SH-SY5Y (cell line): ENCODE measurements around the gene GPX1.

ENCODE experiments used
- GATA2 ChIP-seq: IDR thresholded peaks from 2 replicates; pipeline ENCODE4 v1.6.1; 2011; ENCODE audit warnings: mild to moderate bottlenecking, low read depth, low read length
- GATA3 ChIP-seq: IDR thresholded peaks from 2 replicates; pipeline ENCODE4 v1.6.1; 2011; ENCODE audit warnings: low read depth, mild to moderate bottlenecking, low read length, moderate library complexity

GPX1 gene

DNA sequence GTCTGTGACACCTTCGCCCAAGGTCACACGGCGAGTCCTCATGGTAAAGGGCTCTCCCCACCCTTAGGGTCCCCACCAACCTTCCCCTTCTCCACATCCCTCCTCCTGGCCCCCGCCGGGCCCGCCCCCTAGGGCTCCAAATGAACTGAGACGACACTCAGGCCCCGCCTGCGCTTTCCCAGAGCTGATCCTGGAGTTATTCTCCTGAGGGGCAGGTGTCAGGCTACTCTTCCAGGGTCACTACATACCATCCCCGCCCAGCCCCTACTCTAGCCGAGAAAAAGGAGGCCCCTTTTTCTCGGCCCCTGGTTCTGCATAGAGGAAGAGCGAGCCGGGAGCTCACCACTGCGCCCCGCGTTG lies 18.6 kb downstream of the GPX1 start:
- TF ChIP-seq GATA2 (no peak), GATA3 (no peak)

GRCh38 chr3:49333916-49334633 lies 24.1 kb downstream of the GPX1 start:
- TF ChIP-seq GATA2 (no peak), GATA3 (no peak)

DNA sequence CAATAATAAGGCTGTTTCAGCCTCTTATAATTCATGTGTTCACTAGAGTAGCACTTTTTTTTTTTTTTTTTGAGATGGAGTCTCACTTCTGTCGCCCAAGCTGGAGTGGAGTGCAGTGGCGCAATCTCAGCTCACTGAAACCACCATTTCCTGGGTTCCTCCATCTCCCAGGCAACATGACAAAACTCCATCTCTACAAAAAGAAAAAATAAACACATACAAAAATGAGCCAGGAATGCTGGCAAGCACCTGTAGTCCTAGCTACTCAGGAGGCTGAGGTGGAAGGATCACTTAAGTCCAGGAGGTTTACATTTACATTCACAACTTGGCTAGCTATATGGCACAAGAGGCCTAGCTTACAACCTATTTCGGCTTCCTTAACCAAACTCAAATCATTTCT lies 25.1 kb downstream of the GPX1 start:
- TF ChIP-seq GATA2 (no peak), GATA3 (no peak)

- TF ChIP-seq GATA2 = no peak
- no peak for TF ChIP-seq GATA3
Observed at GRCh38 chr3:49329186-49329585, 29.0 kb downstream of the GPX1 start.

- no peak for TF ChIP-seq GATA3
- TF ChIP-seq GATA2 = no peak
Observed at GRCh38 chr3:49327485-49327884, 30.7 kb downstream of the GPX1 start.

DNA sequence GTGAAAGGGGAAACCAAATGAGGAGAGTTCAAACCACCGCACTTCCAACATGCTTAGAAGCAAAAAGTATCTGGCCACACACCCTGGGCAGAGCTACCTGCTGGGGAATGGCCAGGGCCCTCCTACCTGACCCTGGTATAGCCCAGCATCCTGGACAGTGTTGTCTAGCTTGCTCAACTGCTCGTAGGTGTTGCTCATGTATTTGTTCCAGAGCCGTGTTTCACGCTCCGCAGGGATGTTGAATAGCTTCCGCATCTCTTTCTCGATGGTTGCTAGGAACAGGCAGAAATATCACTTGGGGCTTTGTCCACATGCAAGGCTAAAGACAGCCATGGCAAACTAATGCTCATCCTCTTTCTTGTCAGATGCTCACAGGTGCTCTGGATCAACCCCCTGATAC lies 33.4 kb downstream of the GPX1 start:
- TF ChIP-seq GATA3 (no peak), GATA2 (no peak)

- TF ChIP-seq GATA3 (no peak), GATA2 (no peak)
Observed at GRCh38 chr3:49316696-49317457, 41.3 kb downstream of the GPX1 start.

DNA sequence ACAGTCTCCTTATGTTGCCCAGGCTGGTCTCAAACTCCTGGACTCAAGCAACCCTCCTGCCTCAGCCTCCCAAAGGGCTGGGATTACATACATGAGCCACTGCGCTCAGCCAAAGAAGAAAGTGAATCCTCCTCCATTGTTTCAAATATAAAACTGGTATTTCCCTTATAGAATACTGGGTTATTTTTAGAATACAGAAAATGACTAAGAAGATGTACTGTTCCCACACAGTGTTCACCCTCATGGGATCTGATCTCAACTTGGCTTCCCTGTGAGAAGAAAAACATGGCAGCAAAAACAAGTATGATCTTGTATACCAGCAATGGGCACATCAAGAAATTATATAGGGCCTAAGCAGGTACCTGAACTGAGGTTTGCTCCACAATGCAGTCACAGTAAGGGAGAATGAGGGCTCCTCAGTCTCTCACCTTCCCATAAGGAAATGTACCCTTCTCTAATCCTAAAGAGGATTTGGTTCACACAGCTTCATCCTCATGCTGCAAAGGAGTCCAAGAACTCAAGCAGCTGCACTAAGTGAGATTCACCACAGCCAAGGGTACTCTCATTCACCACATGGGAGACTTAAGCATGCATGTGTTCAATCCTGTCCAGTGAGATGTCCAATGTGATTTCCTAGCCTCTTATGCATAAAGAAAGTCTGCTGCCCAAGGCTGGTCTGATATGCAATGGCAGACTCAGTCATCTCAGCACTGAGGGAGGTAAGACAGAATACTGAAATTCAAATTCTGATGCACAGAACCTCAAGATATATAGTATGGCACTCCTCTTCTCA lies 44.1 kb downstream of the GPX1 start:
- TF ChIP-seq GATA3 (no peak), GATA2 (no peak)

- no peak for TF ChIP-seq GATA2
Observed at GRCh38 chr3:49311283-49311682, 46.9 kb downstream of the GPX1 start.

DNA sequence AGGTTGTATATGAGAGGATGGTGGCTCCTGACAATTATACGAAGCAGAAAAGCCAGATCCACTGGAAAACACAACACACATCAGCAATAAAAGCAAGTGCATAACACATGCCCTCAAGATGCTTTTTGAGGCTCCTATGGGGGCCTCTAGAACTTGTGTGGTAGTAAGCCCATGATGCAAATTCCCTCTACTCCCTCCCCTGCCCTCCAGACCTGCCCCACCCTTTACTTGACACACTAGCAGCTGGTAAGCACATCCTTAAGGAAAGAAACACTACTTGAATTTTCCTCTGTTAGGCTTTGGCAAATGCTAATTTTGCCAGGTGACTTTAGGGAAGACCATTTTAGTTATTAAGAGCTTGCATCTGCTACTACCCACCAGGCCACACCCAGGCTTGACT lies 47.5 kb downstream of the GPX1 start:
- TF ChIP-seq GATA2 = no peak
- TF ChIP-seq GATA3 = no peak
